ENCODE data around the gene WDR5B. TPM values are rescaled to one million over a fixed set of nuclear protein-coding genes. Genes with fewer than 3 reads are reported as not detected.

Gene WDR5B
- total and polyA plus RNA-seq, 2 of the 4 experiments (the other 2 are of a cell fraction): 3.1 to 5.6 TPM

GRCh38 chr3:122462406-122462805 is 46.5 kb upstream of the WDR5B start:
- POLR2A ChIA-PET (ENCODE audit: unreplicated experiment): no interaction called here
- intact Hi-C loops (cut with micrococcal nuclease): no loop called here

More at GRCh38 chr3:122462406-122462805, 46.5 kb upstream of the WDR5B start:
- dilution Hi-C loops (cut with HindIII; ENCODE audit: low sequenced_read_pairs, unreplicated experiment): no loop called here
- Histone ChIP-seq H3K18ac (ENCODE audit: low read depth, low read length) (no peak overlapping the region), H2AFZ (replicated peaks; ENCODE audit: low read length, poor library complexity) (no peak overlapping the region), H3K36me3 (ENCODE audit: control insufficient read depth, insufficient read depth, low read length) (peaks cover 17% of the 10 kb centered on the region), H3K4ac (ENCODE audit: low read depth, low read length) (no peak overlapping the region), H3K79me1 (ENCODE audit: low read depth in 1 of 2, low read length in 2 of 2) (peaks cover 16 to 18% of the 10 kb centered on the region in 2 experiments), H4K8ac (ENCODE audit: low read depth in 2 of 2, low read length in 2 of 2) (no peak overlapping the region), H4K91ac (ENCODE audit: insufficient read depth, low read depth, low read length) (no peak overlapping the region), H2BK5ac (ENCODE audit: low read depth, low read length, poor library complexity, severe bottlenecking) (no peak overlapping the region), H3K4me3 (ENCODE audit: insufficient read depth, low read depth, low read length) (no peak overlapping the region), H3K4me2 (ENCODE audit: low read depth, low read length) (no peak overlapping the region), H2BK20ac (ENCODE audit: low read depth, low read length) (no peak overlapping the region), H3K9me3 (ENCODE audit: control insufficient read depth, insufficient read depth, low read length) (no peaks in the 10 kb centered on the region), H3K23ac (ENCODE audit: low read depth, low read length) (no peak overlapping the region), H3K4me1 (ENCODE audit: control insufficient read depth, insufficient read depth, low read length) (no peaks in the 10 kb centered on the region), H3K56ac (ENCODE audit: extremely low read depth, insufficient read depth, low read length) (no peak overlapping the region), H3K9ac (ENCODE audit: low read depth, low read length) (no peak overlapping the region), H4K20me1 (ENCODE audit: insufficient read depth, low read length) (no peaks in the 10 kb centered on the region; the same call in 1 of the 2 replicates), H4K5ac (ENCODE audit: low read depth, low read length) (no peak overlapping the region), H2AK5ac (ENCODE audit: low read depth, low read length) (no peak overlapping the region), H2BK15ac (ENCODE audit: low read depth, low read length) (no peak overlapping the region), H3K14ac (replicated peaks; ENCODE audit: low read depth, low read length) (no peak overlapping the region), H3K27ac (ENCODE audit: insufficient read depth, low read length) (no peak overlapping the region), H2BK120ac (ENCODE audit: low read depth, low read length) (no peak overlapping the region), H3K9me1 (ENCODE audit: insufficient read depth, low read length) (no peaks in the 10 kb centered on the region), H3K27me3 (ENCODE audit: control insufficient read depth, insufficient read depth, low read length) (no peaks in the 10 kb centered on the region), H2AK9ac (replicated peaks; ENCODE audit: low read depth, low read length, poor library complexity) (no peak overlapping the region)
- no TSS peak for BruUV-seq (replicated peaks)
- ATAC-seq (ENCODE audit: low read depth) (no peak), DNase-seq (no peak)
- CTCF ChIA-PET: interaction anchor here (0.6 to 0.7 kb wide), 2 partner anchors 102 to 1401 kb away, joined by 3 read pairs; no protein-coding TSS in a partner anchor
- in situ Hi-C loops (cut with MboI; ENCODE audit: low sequenced_read_pairs): no loop called here
- WGBS, 2 experiments (ENCODE audit: extremely low coverage in 2 of 2, insufficient read length in 1 of 2): no CpG with 5 or more reads among the region's 1 CpG
- TF ChIP-seq CTCF (conservative IDR thresholded peaks at IDR 0.05; ENCODE audit: low read depth, low read length) (no peak), NFE2L2 (IDR thresholded peaks at IDR 0.05; ENCODE audit: low read depth, low read length) (no peak), MAFK (IDR thresholded peaks at IDR 0.05; ENCODE audit: low read depth, low read length) (no peak), CHD1 (IDR thresholded peaks at IDR 0.05; ENCODE audit: low read depth, low read length) (no peak), MAZ (IDR thresholded peaks at IDR 0.05; ENCODE audit: borderline replicate concordance, low read depth, low read length) (no peak), FOS (IDR thresholded peaks at IDR 0.05; ENCODE audit: low read depth, low read length) (no peak), RAD21 (IDR thresholded peaks at IDR 0.05; ENCODE audit: low read length) (no peak), RCOR1 (IDR thresholded peaks at IDR 0.05; ENCODE audit: insufficient replicate concordance, low read length) (no peak), USF2 (IDR thresholded peaks at IDR 0.05; ENCODE audit: low read depth, low read length) (no peak), POLR2A (IDR thresholded peaks at IDR 0.05; ENCODE audit: low read depth, low read length) (no peak), MXI1 (IDR thresholded peaks at IDR 0.05; ENCODE audit: borderline replicate concordance, low read depth, low read length) (no peak), BHLHE40 (IDR thresholded peaks at IDR 0.05; ENCODE audit: low read depth, low read length) (no peak), SMC3 (IDR thresholded peaks at IDR 0.05; ENCODE audit: low read depth, low read length) (no peak), RFX5 (IDR thresholded peaks at IDR 0.05; ENCODE audit: low read depth, low read length) (no peak), CEBPB (IDR thresholded peaks at IDR 0.05; ENCODE audit: low read depth, low read length) (no peak)
